B cell (primary cell): Measurements from ENCODE around the gene ARHGDIA. TPM values are rescaled to one million over a fixed set of nuclear protein-coding genes. Genes with fewer than 3 reads are reported as not detected.
A peak's percentile ranks its signal among the peaks of the same experiment; 100 is the strongest.

ENCODE experiments used
- ATAC-seq: fragments of 200-7000 bp; cut with Tn5 transposase; one replicate; pipeline ENCODE4 v1.10.0; 2021; ENCODE audit warnings: low read depth, mild to moderate bottlenecking, moderate number of reproducible peaks, moderate library complexity
- CTCF ChIA-PET: fragments of 350-600 bp; sonication (Branson Sonifier 250); formaldehyde crosslinking; loops from one replicate; lab custom pipeline; 2021; ENCODE audit warnings: antibody characterized with exemption, inconsistent platforms; lab: Charles Lee
- POLR2A ChIA-PET: fragments of 350-600 bp; sonication (Branson Sonifier 250); formaldehyde crosslinking; loops from one replicate; lab custom pipeline; 2021; ENCODE audit warnings: antibody characterized with exemption; lab: Charles Lee
- DNase-seq: peaks from one replicate; pipeline ENCODE4 v3.0.0; 2013
- H2AFZ ChIP-seq: 2 replicates; pipeline ENCODE4 v1.6.1; 2012; ENCODE audit warnings: mild to moderate bottlenecking, low read depth, low read length; ENCODE audit not compliant: insufficient read depth, poor library complexity, severe bottlenecking
- H3K27ac ChIP-seq, 2 donors: 1 replicate in 1 of 2; 2 replicates in 1 of 2; pipeline ENCODE4 v1.5.1; 2012 to 2013; ENCODE audit warnings: low read length in 2 of 2, mild to moderate bottlenecking in 2 of 2, moderate library complexity in 1 of 2
- H3K27me3 ChIP-seq, 4 experiments: fragments of 200-600 bp in 1 of 4; sonication (generic) in 1 of 4; replicated peaks in 1 of 4; 1 replicate in 2 of 4; 2 replicates in 2 of 4; pipeline versions ENCODE4 v1.6.1 to v1.7.0; 2013 to 2016; ENCODE audit warnings: low read length in 3 of 4, mild to moderate bottlenecking in 2 of 4, mixed read lengths in 1 of 4, moderate library complexity in 1 of 4; ENCODE audit not compliant: insufficient read depth in 4 of 4, control insufficient read depth in 3 of 4; ENCODE audit errors: control extremely low read depth in 1 of 4
- H3K36me3 ChIP-seq, 2 experiments: replicated peaks in 1 of 2; 1 replicate in 1 of 2; 2 replicates in 1 of 2; pipeline versions ENCODE4 v1.6.1 to v1.7.1; 2013; ENCODE audit warnings: low read length in 1 of 2; ENCODE audit not compliant: insufficient read depth in 2 of 2, control insufficient read depth in 1 of 2; ENCODE audit errors: control extremely low read depth in 1 of 2, extremely low read depth in 1 of 2
- H3K4me1 ChIP-seq, 2 donors: fragments of 200-600 bp in 1 of 2; sonication (generic) in 1 of 2; 1 replicate in 1 of 2; 2 replicates in 1 of 2; pipeline versions ENCODE4 v1.5.1 to v1.6.1; 2013 to 2017; ENCODE audit warnings: low read length in 2 of 2; ENCODE audit not compliant: control insufficient read depth in 2 of 2, insufficient read depth in 2 of 2
- H3K4me2 ChIP-seq: replicated peaks from 2 replicates; pipeline ENCODE3; 2012; ENCODE audit warnings: mild to moderate bottlenecking, low read depth, low read length; ENCODE audit not compliant: poor library complexity, severe bottlenecking
- H3K4me3 ChIP-seq, 5 experiments: fragments of 200-600 bp in 1 of 5; sonication (generic) in 1 of 5; 1 replicate in 3 of 5; 2 replicates in 2 of 5; pipeline versions ENCODE4 v1.5.1 to v1.7.0; 2011 to 2016; ENCODE audit warnings: low read length in 4 of 5, mild to moderate bottlenecking in 4 of 5, low read depth in 2 of 5, control low read depth in 1 of 5, moderate library complexity in 1 of 5; ENCODE audit not compliant: insufficient read depth in 1 of 5; ENCODE audit errors: control extremely low read depth in 1 of 5, extremely low read depth in 1 of 5
- H3K79me2 ChIP-seq: fragments of 200-600 bp; sonication (generic); one replicate; pipeline ENCODE4 v1.6.0; 2016; ENCODE audit warnings: low read length; ENCODE audit not compliant: control insufficient read depth, insufficient read depth
- H3K9ac ChIP-seq: fragments of 200-600 bp; sonication (generic); 2 replicates; pipeline ENCODE4 v1.6.1; 2017; ENCODE audit warnings: mild to moderate bottlenecking, low read length, moderate library complexity
- H3K9me3 ChIP-seq, 3 donors: one replicate each; pipeline versions ENCODE4 v1.6.1 to v1.7.1; 2013; ENCODE audit warnings: low read length in 2 of 3; ENCODE audit not compliant: control insufficient read depth in 2 of 3, insufficient read depth in 1 of 3; ENCODE audit errors: control extremely low read depth in 1 of 3
- H4K20me1 ChIP-seq: 2 replicates; pipeline ENCODE4 v1.6.0; 2012; ENCODE audit warnings: mild to moderate bottlenecking, low read length; ENCODE audit not compliant: insufficient read depth, control insufficient read depth, poor library complexity, severe bottlenecking
- H3K27ac Mint-ChIP-seq: one replicate; pipeline ENCODE4 v1.8.0; 2021; ENCODE audit warnings: mixed read lengths
- H3K27me3 Mint-ChIP-seq: one replicate; pipeline ENCODE4 v1.8.0; 2021; ENCODE audit warnings: mixed read lengths
- H3K4me1 Mint-ChIP-seq: one replicate; pipeline ENCODE4 v1.8.0; 2021; ENCODE audit warnings: mixed read lengths
- H3K4me3 Mint-ChIP-seq: one replicate; pipeline ENCODE4 v1.8.0; 2021; ENCODE audit warnings: mixed read lengths
- H3K9me3 Mint-ChIP-seq: one replicate; pipeline ENCODE4 v1.8.0; 2022; ENCODE audit warnings: mixed read lengths; ENCODE audit not compliant: insufficient read depth
- EZH2 ChIP-seq: IDR thresholded peaks from 2 replicates; pipeline ENCODE4 v1.6.1; 2012; ENCODE audit warnings: borderline replicate concordance, low read depth, mild to moderate bottlenecking, moderate library complexity, low read length; ENCODE audit not compliant: insufficient read depth, poor library complexity, severe bottlenecking
- WGBS: methylation state at CpG from one replicate; pipeline ENCODE4 v1.1.5; 2013; ENCODE audit warnings: missing lambda C conversion rate; ENCODE audit not compliant: insufficient coverage; 5-methylcytosine and 5-hydroxymethylcytosine counted together
- intact Hi-C: fragments of 100-400 bp; cut with micrococcal nuclease; formaldehyde crosslinking; loops from one replicate; pipeline ENCODE4 v1.10.0; 2022
- polyA plus RNA-seq: library from polyadenylated mRNA; depleted of rRNA; stranded (reverse); fragments of >200 nt; gene quantifications from 2 replicates; pipeline ENCODE4 v1.2.3, GENCODE V29; 2012
- total RNA-seq, 2 donors: library from RNA; stranded (reverse); fragments of 120-200 nt in 1 of 2; gene quantifications; 1 replicate in 1 of 2; 2 replicates in 1 of 2; pipeline versions ENCODE4 v1.2.3 to v1.2.4, GENCODE V29; 2013 to 2022
- TF ChIP-seq, protein P1 (sequence below): fragments of 200-600 bp; IDR thresholded peaks from one replicate; pipeline ENCODE4 v1.8.0; 2022; ENCODE audit warnings: antibody characterized with exemption, mild to moderate bottlenecking

The ARHGDIA gene
- total and polyA plus RNA-seq, 2 donors (not counting 1 experiment from before 2014, with no cell fraction given), result 262 to 510 TPM

DNA sequence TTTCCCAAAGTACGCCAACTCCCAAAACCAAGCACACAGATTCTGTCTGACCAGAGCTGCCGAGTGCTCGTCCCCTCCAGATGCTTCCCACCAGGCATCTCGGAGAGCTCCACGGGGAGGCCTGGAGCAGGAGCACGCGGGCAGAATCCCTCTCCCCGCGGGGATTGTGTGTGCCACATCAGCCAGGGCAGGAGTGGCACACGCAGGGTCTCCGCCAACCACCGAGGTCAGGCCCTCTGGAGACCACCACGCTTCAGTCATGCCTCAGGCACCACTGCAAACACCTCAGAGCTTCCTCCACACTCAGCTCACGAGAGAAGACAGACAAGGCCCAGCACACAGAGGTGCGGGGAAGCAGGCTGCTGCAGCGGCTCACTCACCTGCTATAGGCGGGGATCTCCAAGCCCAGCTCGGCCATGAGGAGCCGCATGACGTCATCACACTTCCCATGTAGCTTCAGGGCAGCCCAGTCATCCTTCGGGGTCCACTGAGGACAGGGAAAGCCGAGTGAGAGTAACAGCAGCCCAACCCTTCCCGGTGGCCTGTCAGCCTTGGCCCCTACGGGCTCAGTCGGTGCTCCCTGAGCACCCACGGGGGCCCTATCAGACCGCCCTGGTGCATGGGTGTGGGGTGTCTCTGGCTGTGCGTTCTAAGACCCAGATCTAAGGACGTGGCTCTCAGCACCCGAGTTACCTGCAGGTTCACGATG, 42.4 kb upstream of the ARHGDIA start:
- WGBS, result 97% methylated on average over 31 of the region's 31 CpGs
- H3K4me1 ChIP-seq, result peaks cover 22 to 35% of the 10 kb centered on the region in 2 donors
- peak overlapping the region; percentile 46 for H3K4me3 Mint-ChIP-seq
- H3K27me3 ChIP-seq, result no peaks in the 10 kb centered on the region
- no peak overlapping the region for H3K4me2 ChIP-seq
- H3K4me1 Mint-ChIP-seq, result peaks cover 30% of the 10 kb centered on the region
- H2AFZ ChIP-seq, result no peak overlapping the region
- no peak overlapping the region for H3K27ac ChIP-seq
- H3K9me3 Mint-ChIP-seq, result no peaks in the 10 kb centered on the region
- intact Hi-C loops, result no loop called here
- peaks cover 57% of the 10 kb centered on the region for H3K79me2 ChIP-seq
- H3K9ac ChIP-seq, result no peak overlapping the region
- TF ChIP-seq, protein P1, sequence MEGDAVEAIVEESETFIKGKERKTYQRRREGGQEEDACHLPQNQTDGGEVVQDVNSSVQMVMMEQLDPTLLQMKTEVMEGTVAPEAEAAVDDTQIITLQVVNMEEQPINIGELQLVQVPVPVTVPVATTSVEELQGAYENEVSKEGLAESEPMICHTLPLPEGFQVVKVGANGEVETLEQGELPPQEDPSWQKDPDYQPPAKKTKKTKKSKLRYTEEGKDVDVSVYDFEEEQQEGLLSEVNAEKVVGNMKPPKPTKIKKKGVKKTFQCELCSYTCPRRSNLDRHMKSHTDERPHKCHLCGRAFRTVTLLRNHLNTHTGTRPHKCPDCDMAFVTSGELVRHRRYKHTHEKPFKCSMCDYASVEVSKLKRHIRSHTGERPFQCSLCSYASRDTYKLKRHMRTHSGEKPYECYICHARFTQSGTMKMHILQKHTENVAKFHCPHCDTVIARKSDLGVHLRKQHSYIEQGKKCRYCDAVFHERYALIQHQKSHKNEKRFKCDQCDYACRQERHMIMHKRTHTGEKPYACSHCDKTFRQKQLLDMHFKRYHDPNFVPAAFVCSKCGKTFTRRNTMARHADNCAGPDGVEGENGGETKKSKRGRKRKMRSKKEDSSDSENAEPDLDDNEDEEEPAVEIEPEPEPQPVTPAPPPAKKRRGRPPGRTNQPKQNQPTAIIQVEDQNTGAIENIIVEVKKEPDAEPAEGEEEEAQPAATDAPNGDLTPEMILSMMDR, result no peak
- TF ChIP-seq EZH2, result no peak
- ChIA-PET POLR2A (no interaction called here), CTCF (interaction anchor here (1.3 to 1.7 kb wide), 2 partner anchors 14 to 44 kb away, joined by 3 to 4 read pairs; partner anchors contain the start of gene MAFG)
- peaks cover 72% of the 10 kb centered on the region for H4K20me1 ChIP-seq
- no peaks in the 10 kb centered on the region for H3K27me3 Mint-ChIP-seq
- H3K9me3 ChIP-seq, result peaks cover 0 to 3% (median 0%) of the 10 kb centered on the region in 3 donors
- no peak overlapping the region for H3K27ac Mint-ChIP-seq
- ATAC-seq (no peak), DNase-seq (no peak)
- H3K36me3 ChIP-seq, result peaks cover 0 to 36% of the 10 kb centered on the region in 2 experiments
- H3K4me3 ChIP-seq, result no peak overlapping the region
